Measurements from ENCODE around the gene OR52B4.
"Not testable (repeated sequence)": the region's sequence is repeated elsewhere in the genome, so short reads cannot be mapped to it uniquely, and the experiment has no call there.

DNA sequence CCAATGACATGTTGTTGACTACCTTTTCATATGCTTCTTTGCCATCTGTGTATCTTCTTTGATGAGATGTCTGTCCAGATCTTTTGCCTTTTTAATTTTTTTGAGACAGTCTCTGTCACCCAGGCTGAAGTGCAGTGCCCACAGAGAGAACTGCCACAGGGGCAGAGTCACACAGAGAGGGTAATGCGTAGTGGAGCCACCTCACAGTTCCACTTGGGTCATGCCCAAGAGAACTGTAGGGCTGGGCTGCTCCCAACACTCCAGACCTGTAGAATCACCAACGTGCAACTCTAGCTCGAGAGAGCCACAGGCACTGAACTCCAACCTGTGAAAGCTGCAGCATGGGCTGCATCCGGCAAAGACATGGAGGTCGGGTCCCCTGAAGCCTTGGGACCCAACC is 20.0 kb downstream of the OR52B4 start:
- not testable (repeated sequence) for TF ChIP-seq EZH2 (IDR thresholded peaks at IDR 0.05); POLR2AphosphoS5 (IDR thresholded peaks at IDR 0.05; ENCODE audit: borderline replicate concordance, low read depth, low read length); FOXP2 (optimal IDR thresholded peaks at IDR 0.05; ENCODE audit: control extremely low read depth, extremely low read length, insufficient read depth)

All from SK-N-MC (cell line).